ENCODE results near the gene HERC3. TPM values are rescaled to one million over a fixed set of nuclear protein-coding genes. Genes with fewer than 3 reads are reported as not detected.

HERC3 gene
- total and polyA plus RNA-seq, 8 donors = 4.4 to 58.0 (median 34.2) TPM

DNA sequence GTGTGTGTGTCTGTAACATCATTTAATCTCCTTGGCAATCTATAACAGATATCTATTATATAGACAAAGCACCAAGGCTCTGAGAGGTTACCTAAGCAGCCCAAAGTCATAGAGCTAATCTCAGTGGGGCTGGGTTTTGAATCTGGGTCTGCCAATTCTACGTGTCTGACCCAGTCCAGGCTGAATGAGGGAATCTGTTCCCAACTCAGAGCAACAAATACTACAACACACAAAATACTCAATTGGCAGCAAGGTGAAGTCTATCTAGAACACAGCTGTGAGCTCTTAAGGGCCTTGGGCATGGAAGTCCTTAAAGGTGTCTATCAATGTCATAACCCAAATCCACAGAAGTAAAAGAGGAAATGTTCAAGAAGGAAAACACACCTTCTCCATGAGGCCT is 152.9 kb downstream of the HERC3 start:
- peak overlapping the region in 2 of 5 donors; percentile 8 to 22 for H3K27ac ChIP-seq
- WGBS, 5 donors = 72 to 85% (median 78%) methylated on average over 1 of the region's 1 CpG

DNA sequence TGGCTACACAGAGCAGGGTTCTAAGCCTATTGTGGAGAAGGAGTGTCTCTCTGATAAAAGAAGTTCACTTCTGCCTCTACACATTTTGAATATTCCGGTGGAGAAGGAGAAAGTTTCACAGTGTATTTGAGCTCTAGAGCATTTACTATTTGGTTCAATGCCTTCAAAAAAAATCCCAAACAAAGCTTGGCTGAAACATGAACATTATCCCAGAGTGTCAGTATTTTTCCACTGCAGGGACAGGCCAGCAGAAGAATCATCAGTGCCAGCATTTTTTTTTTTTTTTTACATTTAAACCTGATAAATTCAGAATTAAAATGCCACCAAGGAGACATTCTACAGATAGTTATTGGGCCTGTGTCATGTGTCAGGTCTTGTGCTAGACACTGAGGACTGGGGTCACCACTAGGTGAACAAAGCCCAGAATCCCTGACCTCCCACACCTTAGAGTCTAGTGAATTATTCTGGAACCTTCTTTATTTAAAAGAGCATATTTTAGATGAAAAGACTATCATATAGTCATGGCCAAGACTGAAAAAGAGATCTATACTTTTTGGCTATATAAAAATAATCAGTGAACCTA is 153.4 kb downstream of the HERC3 start:
- TF ChIP-seq POLR2A (IDR thresholded peaks at IDR 0.05) (no peak), POLR2AphosphoS5 (IDR thresholded peaks at IDR 0.05) (no peak), EP300 (IDR thresholded peaks at IDR 0.05) (no peak)
- TF ChIP-seq, protein P1, sequence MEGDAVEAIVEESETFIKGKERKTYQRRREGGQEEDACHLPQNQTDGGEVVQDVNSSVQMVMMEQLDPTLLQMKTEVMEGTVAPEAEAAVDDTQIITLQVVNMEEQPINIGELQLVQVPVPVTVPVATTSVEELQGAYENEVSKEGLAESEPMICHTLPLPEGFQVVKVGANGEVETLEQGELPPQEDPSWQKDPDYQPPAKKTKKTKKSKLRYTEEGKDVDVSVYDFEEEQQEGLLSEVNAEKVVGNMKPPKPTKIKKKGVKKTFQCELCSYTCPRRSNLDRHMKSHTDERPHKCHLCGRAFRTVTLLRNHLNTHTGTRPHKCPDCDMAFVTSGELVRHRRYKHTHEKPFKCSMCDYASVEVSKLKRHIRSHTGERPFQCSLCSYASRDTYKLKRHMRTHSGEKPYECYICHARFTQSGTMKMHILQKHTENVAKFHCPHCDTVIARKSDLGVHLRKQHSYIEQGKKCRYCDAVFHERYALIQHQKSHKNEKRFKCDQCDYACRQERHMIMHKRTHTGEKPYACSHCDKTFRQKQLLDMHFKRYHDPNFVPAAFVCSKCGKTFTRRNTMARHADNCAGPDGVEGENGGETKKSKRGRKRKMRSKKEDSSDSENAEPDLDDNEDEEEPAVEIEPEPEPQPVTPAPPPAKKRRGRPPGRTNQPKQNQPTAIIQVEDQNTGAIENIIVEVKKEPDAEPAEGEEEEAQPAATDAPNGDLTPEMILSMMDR (IDR thresholded peaks at IDR 0.05) = no peak
- WGBS, 5 donors = 69 to 82% (median 78%) methylated on average over 1 of the region's 1 CpG
- Histone ChIP-seq H3K27me3 (no peaks in the 10 kb centered on the region), H3K27ac (peak overlapping the region in 2 of 5 donors; percentile 33 to 61), H3K4me1 (peaks cover 0 to 33% (median 14%) of the 10 kb centered on the region in 4 donors), H3K4me3 (no peak overlapping the region), H3K36me3 (peaks cover 39 to 94% (median 79%) of the 10 kb centered on the region in 4 donors), H3K9me3 (no peaks in the 10 kb centered on the region)
- no peak for DNase-seq
- intact Hi-C loops (cut with DNase I; ENCODE audit: low total_unique reads) = no loop called here

More for the DNA sequence above, 152.9 kb downstream of the HERC3 start:
- Histone ChIP-seq H3K9me3 (no peaks in the 10 kb centered on the region), H3K36me3 (peaks cover 34 to 92% (median 74%) of the 10 kb centered on the region in 4 donors), H3K4me3 (no peak overlapping the region), H3K4me1 (peaks cover 0 to 38% (median 17%) of the 10 kb centered on the region in 4 donors), H3K27me3 (no peaks in the 10 kb centered on the region)
- no peak for DNase-seq
- TF ChIP-seq EP300 (IDR thresholded peaks at IDR 0.05) (no peak), POLR2AphosphoS5 (IDR thresholded peaks at IDR 0.05) (no peak), POLR2A (IDR thresholded peaks at IDR 0.05) (no peak)
- TF ChIP-seq, protein P1 (IDR thresholded peaks at IDR 0.05) = no peak
- intact Hi-C loops (cut with DNase I; ENCODE audit: low total_unique reads) = no loop called here

DNA sequence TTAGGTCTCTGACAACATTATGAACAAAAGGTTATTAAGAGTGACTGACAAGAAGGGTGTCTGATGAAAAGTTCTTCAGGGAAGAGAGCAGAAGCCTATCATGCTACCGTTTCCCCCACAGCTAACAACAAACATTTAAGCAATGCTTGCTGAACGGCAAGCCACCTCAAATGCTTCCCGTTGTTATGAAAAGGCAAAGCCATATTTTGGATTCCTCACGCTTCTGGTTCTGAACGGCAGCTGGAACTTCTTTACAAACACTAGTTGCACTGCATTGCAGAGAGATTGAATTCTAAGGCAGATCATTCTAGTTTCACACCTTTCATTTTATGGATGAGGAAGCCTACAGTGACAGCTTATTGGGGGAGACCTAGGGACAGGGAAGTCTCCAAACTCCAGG is 153.9 kb downstream of the HERC3 start:
- peak overlapping the region in 2 of 5 donors; percentile 33 to 61 for H3K27ac ChIP-seq
- no peaks in the 10 kb centered on the region for H3K27me3 ChIP-seq
- intact Hi-C loops (cut with DNase I; ENCODE audit: low total_unique reads) = no loop called here
- WGBS, 5 donors = 48 to 70% (median 68%) methylated on average over 5 of the region's 5 CpGs
- no peaks in the 10 kb centered on the region for H3K9me3 ChIP-seq
- TF ChIP-seq POLR2AphosphoS5 (IDR thresholded peaks at IDR 0.05) (no peak), POLR2A (IDR thresholded peaks at IDR 0.05) (no peak), EP300 (IDR thresholded peaks at IDR 0.05) (no peak)
- TF ChIP-seq, protein P1 (IDR thresholded peaks at IDR 0.05) = no peak
- peaks cover 43 to 94% (median 84%) of the 10 kb centered on the region in 4 donors for H3K36me3 ChIP-seq
- DNase-seq = no peak
- no peak overlapping the region for H3K4me3 ChIP-seq
- peaks cover 0 to 30% (median 13%) of the 10 kb centered on the region in 4 donors for H3K4me1 ChIP-seq

DNA sequence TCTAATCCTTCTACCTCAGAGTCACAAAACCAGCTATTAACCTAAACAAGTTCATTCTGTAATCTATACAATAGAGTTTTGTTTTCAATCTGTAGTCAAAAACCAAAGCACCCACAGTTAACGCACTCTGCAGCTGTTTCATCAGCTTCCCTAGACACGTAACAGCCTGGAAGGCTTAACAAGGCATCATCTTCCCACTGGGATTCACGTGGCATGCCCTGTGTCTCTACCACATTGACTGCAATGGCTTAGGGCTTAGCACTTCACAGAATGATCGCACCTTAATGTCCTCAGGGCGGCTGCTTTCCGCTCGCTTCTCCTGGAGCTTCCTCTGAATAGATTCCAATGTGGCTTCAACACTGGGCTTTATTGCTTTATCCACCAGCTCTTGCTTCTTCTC is 155.1 kb downstream of the HERC3 start:
- whole genome bisulfite sequencing, 5 donors = 90 to 96% (median 94%) methylated on average over 7 of the region's 7 CpGs
- peaks cover 43 to 91% (median 87%) of the 10 kb centered on the region in 4 donors for H3K36me3 ChIP-seq
- H3K9me3 ChIP-seq = no peaks in the 10 kb centered on the region
- no peak for DNase-seq
- H3K4me3 ChIP-seq = no peak overlapping the region
- TF ChIP-seq POLR2AphosphoS5 (IDR thresholded peaks at IDR 0.05) (no peak), POLR2A (IDR thresholded peaks at IDR 0.05) (no peak), EP300 (IDR thresholded peaks at IDR 0.05) (no peak)
- TF ChIP-seq, protein P1 (IDR thresholded peaks at IDR 0.05) = no peak
- H3K27ac ChIP-seq = peak overlapping the region in 1 of 5 donors; percentile 34
- intact Hi-C loops (cut with DNase I; ENCODE audit: low total_unique reads) = no loop called here
- H3K27me3 ChIP-seq = no peaks in the 10 kb centered on the region
- peaks cover 0 to 32% (median 16%) of the 10 kb centered on the region in 4 donors for H3K4me1 ChIP-seq
